Right lobe of liver (tissue), 6 donors: ENCODE results near the gene PRPF6. TPM values are rescaled to one million over a fixed set of nuclear protein-coding genes. Genes with fewer than 3 reads are reported as not detected.
"Not testable (repeated sequence)": the region's sequence is repeated elsewhere in the genome, so short reads cannot be mapped to it uniquely, and the experiment has no call there.

ENCODE experiments used
- ATAC-seq, 4 donors: fragments of 200-7000 bp; cut with Tn5 transposase; one replicate each; pipeline ENCODE4 v1.9.1; 2020; ENCODE audit warnings: mild to moderate bottlenecking in 4 of 4, moderate library complexity in 4 of 4
- DNase-seq, 3 donors: peaks; one replicate each; pipeline ENCODE4 v3.0.0-alpha.2; 2020
- H3K27ac ChIP-seq, 3 donors: fragments of 200-600 bp; one replicate each; pipeline ENCODE4 v1.8.0; 2022
- H3K27me3 ChIP-seq, 2 donors: fragments of 200-600 bp; one replicate each; pipeline ENCODE4 v1.8.0; 2022
- H3K36me3 ChIP-seq, 4 donors: fragments of 200-600 bp; sonication (generic) in 1 of 4; one replicate each; pipeline versions ENCODE4 v1.5.1 to v1.8.0; 2017 to 2022; ENCODE audit warnings: control low read depth in 1 of 4
- H3K4me1 ChIP-seq, 4 donors: fragments of 200-600 bp; sonication (generic) in 1 of 4; one replicate each; pipeline versions ENCODE4 v1.5.1 to v1.8.0; 2017 to 2022; ENCODE audit warnings: control low read depth in 1 of 4
- H3K4me3 ChIP-seq, 3 donors: fragments of 200-600 bp; one replicate each; pipeline ENCODE4 v1.8.0; 2022
- H3K9me3 ChIP-seq, 4 donors: fragments of 200-600 bp; sonication (generic) in 1 of 4; one replicate each; pipeline versions ENCODE4 v1.5.1 to v1.8.0; 2017 to 2022; ENCODE audit warnings: control low read depth in 1 of 4
- POLR2A ChIP-seq: fragments of 450-650 bp; IDR thresholded peaks from one replicate; pipeline ENCODE4 v1.6.1; 2017; ENCODE audit warnings: antibody characterized with exemption, mild to moderate bottlenecking
- WGBS: methylation state at CpG from one replicate; pipeline ENCODE4 v1.1.6; 2018; ENCODE audit warnings: low coverage, low lambda C conversion rate; ENCODE audit not compliant: insufficient coverage; ENCODE audit errors: missing lambda C conversion rate; 5-methylcytosine and 5-hydroxymethylcytosine counted together
- intact Hi-C, 2 donors: fragments of 100-400 bp; cut with DNase I; formaldehyde crosslinking; loops; one replicate each; pipeline versions ENCODE4 v1.11.2 to v1.14.1; 2022
- total RNA-seq, 6 experiments: library from RNA; depleted of rRNA in 2 of 6; stranded (reverse); fragments of >200 nt in 2 of 6; fragmentation: NEBNext Ultra II Directional in 3 of 6; extraction: Animal tissue kit (Norgen Biotek cat#: 25700) in 3 of 6; gene quantifications; one replicate each; pipeline versions ENCODE4 v1.1.0 to v1.2.4, GENCODE V29; 2016 to 2023
- TF ChIP-seq, protein P1 (sequence below), 4 donors: fragments of 200-600 bp in 3 of 4; fragments of 450-650 bp in 1 of 4; IDR thresholded peaks; one replicate each; pipeline versions ENCODE4 v1.5.1 to v1.8.0; 2016 to 2022; ENCODE audit warnings: antibody characterized with exemption in 4 of 4, mild to moderate bottlenecking in 2 of 4
- donor health status: DM: no; HTN: yes; CAD: no.
- donor health status: DM: no; HTN: no; CAD: no.
- donor health status: DM: no; HTN: no; CAD: no.
- donor health status: DM: no; HTN: yes; CAD: no.
- donor health status: DM: no; HTN: yes; CAD: no.

Gene PRPF6
- total RNA-seq, 6 experiments from 2014 or later, result 21.7 to 28.9 (median 24.4) TPM

DNA sequence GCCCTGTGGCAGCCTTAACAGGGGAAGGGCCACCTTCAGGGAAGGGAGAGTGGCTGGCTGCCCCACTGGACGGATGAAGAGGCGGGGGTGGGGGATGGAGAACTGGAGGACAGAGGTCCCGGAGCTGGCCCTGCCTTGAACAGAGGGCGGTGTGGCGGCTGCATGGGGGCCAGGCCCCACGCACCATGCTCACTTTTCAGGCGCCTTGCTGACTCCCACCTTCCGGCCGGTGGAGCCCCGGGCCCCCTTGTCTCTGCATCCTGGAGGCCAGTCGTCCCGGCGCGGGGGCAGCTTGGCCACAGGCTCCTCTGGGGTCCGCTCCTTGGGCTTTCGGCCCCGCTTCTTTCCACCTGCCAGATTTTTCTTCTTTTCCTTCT is 21.2 kb upstream of the PRPF6 start:
- Histone ChIP-seq H3K27me3 (no peaks in the 10 kb centered on the region), H3K9me3 (no peaks in the 10 kb centered on the region), H3K4me1 (peaks cover 2 to 16% (median 5%) of the 10 kb centered on the region in 4 donors), H3K27ac (no peak overlapping the region), H3K4me3 (no peak overlapping the region), H3K36me3 (peaks cover 0 to 34% (median 16%) of the 10 kb centered on the region in 4 donors)
- ATAC-seq, result no peak
- TF ChIP-seq, protein P1, sequence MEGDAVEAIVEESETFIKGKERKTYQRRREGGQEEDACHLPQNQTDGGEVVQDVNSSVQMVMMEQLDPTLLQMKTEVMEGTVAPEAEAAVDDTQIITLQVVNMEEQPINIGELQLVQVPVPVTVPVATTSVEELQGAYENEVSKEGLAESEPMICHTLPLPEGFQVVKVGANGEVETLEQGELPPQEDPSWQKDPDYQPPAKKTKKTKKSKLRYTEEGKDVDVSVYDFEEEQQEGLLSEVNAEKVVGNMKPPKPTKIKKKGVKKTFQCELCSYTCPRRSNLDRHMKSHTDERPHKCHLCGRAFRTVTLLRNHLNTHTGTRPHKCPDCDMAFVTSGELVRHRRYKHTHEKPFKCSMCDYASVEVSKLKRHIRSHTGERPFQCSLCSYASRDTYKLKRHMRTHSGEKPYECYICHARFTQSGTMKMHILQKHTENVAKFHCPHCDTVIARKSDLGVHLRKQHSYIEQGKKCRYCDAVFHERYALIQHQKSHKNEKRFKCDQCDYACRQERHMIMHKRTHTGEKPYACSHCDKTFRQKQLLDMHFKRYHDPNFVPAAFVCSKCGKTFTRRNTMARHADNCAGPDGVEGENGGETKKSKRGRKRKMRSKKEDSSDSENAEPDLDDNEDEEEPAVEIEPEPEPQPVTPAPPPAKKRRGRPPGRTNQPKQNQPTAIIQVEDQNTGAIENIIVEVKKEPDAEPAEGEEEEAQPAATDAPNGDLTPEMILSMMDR (IDR thresholded peaks at IDR 0.05), result no peak
- TF ChIP-seq POLR2A, result no peak
- DNase-seq, result no peak
- intact Hi-C loops, result no loop called here
- no CpG with 5 or more reads among the region's 17 CpGs for WGBS

DNA sequence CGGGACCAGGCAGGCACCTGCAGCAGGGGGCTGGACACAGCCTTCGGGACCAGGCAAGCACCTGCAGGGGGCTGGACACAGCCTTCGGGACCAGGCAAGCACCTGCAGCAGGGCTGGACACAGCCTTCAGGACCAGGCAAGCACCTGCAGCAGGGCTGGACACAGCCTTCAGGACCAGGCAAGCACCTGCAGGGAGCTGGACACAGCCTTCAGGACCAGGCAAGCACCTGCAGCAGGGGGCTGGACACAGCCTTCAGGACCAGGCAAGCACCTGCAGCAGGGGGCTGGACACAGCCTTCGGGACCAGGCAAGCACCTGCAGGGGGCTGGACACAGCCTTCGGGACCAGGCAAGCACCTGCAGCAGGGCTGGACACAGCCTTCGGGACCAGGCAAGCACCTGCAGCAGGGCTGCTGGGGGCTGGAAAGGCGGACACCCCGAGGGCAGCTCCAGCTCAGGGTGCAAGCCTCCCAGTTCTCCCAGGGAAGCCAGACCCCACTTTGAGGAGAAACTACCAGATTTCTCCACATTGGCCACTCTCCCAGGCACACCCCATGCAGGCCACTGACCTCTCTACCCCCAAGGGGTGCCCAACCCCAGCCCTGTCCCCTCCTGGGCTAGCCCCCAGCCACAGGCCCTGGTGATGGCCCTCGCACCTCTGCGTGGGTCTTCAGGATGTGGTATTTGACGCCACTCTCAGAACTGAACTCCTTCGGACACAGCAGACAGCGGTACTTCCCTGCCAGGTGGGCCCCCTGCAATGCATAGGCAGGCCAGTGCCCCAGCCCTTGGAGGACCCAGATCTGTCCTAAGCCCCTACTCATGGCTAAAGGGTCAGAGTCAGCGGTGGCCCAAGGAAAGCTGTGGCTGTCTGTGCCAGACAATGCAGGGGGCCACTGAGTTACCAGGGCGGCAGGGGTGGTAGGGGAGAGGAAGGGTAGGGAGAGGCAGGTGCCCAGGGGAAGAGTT is 20.0 kb upstream of the PRPF6 start:
- H3K4me3 ChIP-seq, H3K27me3 ChIP-seq, intact Hi-C loops, H3K9me3 ChIP-seq, H3K4me1 ChIP-seq, H3K27ac ChIP-seq, ATAC-seq: not testable (repeated sequence)
- H3K36me3 ChIP-seq, result peaks cover 0 to 34% (median 16%) of the 10 kb centered on the region in 4 donors
- DNase-seq, result peak in 1 of 3 donors; percentile 17
- WGBS, result 100% methylated on average over 2 of the region's 15 CpGs

DNA sequence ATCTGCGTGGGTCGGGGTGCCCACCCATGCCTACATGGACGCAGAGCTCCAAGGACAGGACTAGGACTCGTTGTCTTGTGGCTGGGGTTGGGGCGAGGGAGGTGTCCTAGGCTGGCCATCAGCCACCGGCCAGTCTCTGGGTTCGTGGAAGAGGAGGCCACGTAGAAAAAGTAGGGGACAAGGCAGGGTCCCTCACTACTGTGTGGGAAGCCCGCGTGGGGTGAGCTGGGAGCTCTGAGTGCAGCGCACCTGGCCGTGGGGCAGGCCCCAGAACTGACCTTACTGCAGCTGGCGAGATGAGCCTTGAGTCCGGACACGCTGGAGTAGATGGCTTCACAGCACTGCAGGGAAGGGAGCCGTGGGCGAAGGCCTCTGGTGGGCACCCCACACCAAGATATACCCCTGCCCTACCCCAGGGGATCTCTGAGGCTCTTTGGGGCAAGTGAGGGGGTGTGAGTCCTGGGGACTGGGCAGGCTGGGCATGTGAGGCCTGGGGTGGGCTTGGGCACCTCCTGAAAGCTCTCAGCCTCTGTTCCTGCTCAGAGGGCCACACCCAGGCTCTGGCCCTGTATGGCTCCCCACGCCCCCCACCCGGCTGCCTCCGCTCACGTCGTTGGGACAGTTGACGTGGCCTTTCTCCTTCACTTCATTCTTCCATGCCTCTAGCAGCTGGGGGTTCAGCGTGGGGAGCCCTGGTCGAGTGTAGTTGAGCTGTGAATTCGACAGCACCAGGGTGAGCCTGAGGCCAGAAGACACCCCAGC is 19.1 kb upstream of the PRPF6 start:
- DNase-seq (peak in 1 of 3 donors; percentile 21), ATAC-seq (no peak)
- no peak overlapping the region for H3K4me3 ChIP-seq
- no peaks in the 10 kb centered on the region for H3K27me3 ChIP-seq
- peaks cover 0 to 7% (median 4%) of the 10 kb centered on the region in 4 donors for H3K4me1 ChIP-seq
- intact Hi-C loops, result no loop called here
- peaks cover 0 to 41% (median 20%) of the 10 kb centered on the region in 4 donors for H3K36me3 ChIP-seq
- no peak overlapping the region for H3K27ac ChIP-seq
- H3K9me3 ChIP-seq, result no peaks in the 10 kb centered on the region
- no peak for TF ChIP-seq POLR2A
- TF ChIP-seq, protein P1 (IDR thresholded peaks at IDR 0.05), result no peak
- WGBS, result 74% methylated on average over 3 of the region's 26 CpGs

DNA sequence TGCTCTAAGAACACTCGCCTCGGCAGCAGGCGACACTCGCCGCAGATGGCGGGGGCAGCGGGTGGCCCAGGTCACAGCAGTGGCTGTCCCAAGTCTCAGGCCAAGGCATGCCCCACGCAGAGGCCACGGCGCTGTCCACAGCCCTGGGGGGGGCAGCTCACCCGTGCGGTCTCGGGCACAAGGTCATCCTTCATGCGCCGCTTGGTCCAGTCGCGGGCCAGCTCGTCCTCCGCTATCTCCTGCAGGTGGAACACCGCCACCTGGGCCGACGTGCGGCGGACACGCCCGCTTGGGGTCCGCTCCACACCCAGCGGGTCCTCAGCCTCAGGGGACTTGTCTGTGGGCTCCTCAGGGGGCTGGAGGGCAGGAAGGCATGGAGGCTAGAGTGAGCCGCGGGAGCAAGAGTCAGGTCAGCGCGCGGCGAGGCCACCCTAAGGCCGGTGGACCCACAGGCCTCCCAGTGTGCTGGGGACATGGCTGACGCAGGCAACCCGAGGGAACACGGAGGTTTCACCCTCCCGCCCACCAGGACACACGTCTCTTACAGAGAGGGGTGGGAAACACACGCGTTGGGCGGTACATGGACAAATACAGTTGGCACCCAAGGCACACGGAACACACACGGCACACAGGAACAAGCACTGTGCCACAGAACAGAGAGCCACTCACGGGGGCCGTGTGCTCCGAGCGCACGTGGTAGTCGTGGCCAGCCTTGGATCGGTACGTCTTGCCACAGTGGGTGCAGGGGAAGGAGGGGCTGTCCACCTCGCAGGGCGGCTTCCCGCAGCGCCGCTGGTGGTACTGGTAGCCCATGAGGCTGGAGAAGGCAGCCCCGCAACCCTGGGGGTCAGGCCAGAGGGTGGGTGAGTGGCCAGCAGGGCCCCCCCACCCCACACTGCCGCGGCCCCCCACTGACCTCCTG is 18.2 kb upstream of the PRPF6 start:
- Histone ChIP-seq H3K36me3 (peaks cover 0 to 49% (median 24%) of the 10 kb centered on the region in 4 donors), H3K27ac (no peak overlapping the region), H3K4me1 (no peaks in the 10 kb centered on the region), H3K27me3 (no peaks in the 10 kb centered on the region), H3K9me3 (no peaks in the 10 kb centered on the region), H3K4me3 (no peak overlapping the region)
- ATAC-seq (no peak), DNase-seq (peak in 1 of 3 donors; percentile 22)
- intact Hi-C loops, result no loop called here
- no peak for TF ChIP-seq POLR2A
- TF ChIP-seq, protein P1 (IDR thresholded peaks at IDR 0.05), result no peak
- WGBS, result no CpG with 5 or more reads among the region's 61 CpGs
